Measurements from ENCODE around the gene ATCAY. TPM values are rescaled to one million over a fixed set of nuclear protein-coding genes. Genes with fewer than 3 reads are reported as not detected.

ATCAY gene
- total RNA-seq, 1 experiment from 2014 or later, result not detected

DNA sequence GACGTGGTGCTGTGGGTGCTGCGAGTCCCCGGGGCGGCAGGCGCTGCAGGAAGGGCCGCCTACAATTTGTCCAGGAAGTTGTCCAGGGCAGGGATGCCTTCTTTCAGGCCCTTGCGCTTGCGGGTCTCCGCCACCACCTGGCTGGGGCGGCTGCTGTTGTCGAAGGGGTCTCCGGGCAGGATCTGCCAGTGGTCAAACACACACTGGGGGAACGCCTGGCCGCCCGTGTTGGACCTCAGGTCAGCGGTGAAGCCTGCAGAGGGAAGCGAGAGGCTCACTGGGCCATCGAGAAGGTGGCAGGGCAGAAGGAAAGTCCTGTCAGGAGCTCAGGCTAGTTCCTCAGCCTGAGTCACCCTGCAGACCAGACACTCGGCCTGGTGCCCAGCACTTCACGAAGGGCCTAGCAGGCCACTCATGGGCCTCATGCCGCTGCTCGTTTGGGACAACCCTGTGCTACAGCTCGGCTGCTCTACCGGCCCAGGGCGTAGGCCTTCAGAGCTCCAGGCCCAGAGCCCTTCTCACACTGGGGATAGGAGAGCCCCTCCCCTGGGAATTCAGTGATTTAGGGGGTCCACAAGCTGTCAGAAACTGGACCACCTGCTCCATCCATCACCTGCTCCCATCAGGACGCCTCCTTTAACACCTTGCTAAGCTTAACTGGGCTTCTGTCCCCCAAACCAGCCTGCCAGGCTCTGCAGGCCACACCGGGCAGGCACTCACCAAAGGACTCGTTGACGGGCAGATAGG is 96.2 kb downstream of the ATCAY start:
- Histone ChIP-seq H3K79me2 (ENCODE audit: low read length) (peaks cover 34% of the 10 kb centered on the region), H3K36me3 (ENCODE audit: low read depth, low read length) (peaks cover 58% of the 10 kb centered on the region), H4K20me1 (ENCODE audit: low read length) (peaks cover 59% of the 10 kb centered on the region)

More for the DNA sequence above, 96.2 kb downstream of the ATCAY start:
- Histone ChIP-seq H3K9me2 (replicated peaks; ENCODE audit: low read length) (no peaks in the 10 kb centered on the region), H3K4me3 (ENCODE audit: low read length) (no peak overlapping the region), H3K4me1 (ENCODE audit: insufficient read depth, low read length) (no peaks in the 10 kb centered on the region), H3K27me3 (ENCODE audit: low read length) (no peaks in the 10 kb centered on the region), H3K27ac (ENCODE audit: low read length) (no peak overlapping the region), H2AFZ (ENCODE audit: low read length) (no peak overlapping the region), H3K9me3 (ENCODE audit: low read length) (no peaks in the 10 kb centered on the region), H3K4me2 (ENCODE audit: low read length) (no peak overlapping the region), H3K9ac (ENCODE audit: low read length) (no peak overlapping the region), H3F3A (ENCODE audit: low read length, unreplicated experiment) (peaks cover 3% of the 10 kb centered on the region)
- TSS peak; percentile 31 for BruUV-seq (replicated peaks)
- intact Hi-C loops (cut with micrococcal nuclease), result no loop called here
- ATAC-seq (no peak), DNase-seq (no peak)
- ChIA-PET CTCF (no interaction called here), POLR2A (ENCODE audit: unreplicated experiment) (no interaction called here)
- no peak for TF ChIP-seq EZH2phosphoT487 (IDR thresholded peaks at IDR 0.05; ENCODE audit: borderline replicate concordance, low read length)

Small RNA genes lying within 50 kb of the gene (microRNA-seq; reads per million reads assigned to microRNA genes)
- gene MIR637 (ENCODE audit: unreplicated experiment), result not detected

Other genes with a start within 250 kb of the ATCAY start
- gene PIP5K1C, start 180.2 kb upstream of the ATCAY start, total RNA-seq (2014; rRNA removed), result 16.1 and 21.2 TPM in 2 replicates
- 11.7 and 14.3 TPM in 2 replicates for gene TJP3, start 172.3 kb upstream of the ATCAY start, total RNA-seq (2014; rRNA removed)
- gene APBA3, start 119.0 kb upstream of the ATCAY start, total RNA-seq (2014; rRNA removed), result 21.4 and 23.9 TPM in 2 replicates
- 73.9 and 80.8 TPM in 2 replicates for gene MRPL54, start 118.0 kb upstream of the ATCAY start, total RNA-seq (2014; rRNA removed)
- not detected in 2 replicates for gene RAX2, start 108.5 kb upstream of the ATCAY start, total RNA-seq (2014; rRNA removed)
- gene MATK, start 94.3 kb upstream of the ATCAY start, total RNA-seq (2014; rRNA removed), result not detected in 2 replicates
- gene ZFR2, start 11.6 kb upstream of the ATCAY start, total RNA-seq (2014; rRNA removed), result not detected in 2 replicates
- not detected in 2 replicates for gene NMRK2, start 52.4 kb downstream of the ATCAY start, total RNA-seq (2014; rRNA removed)
- gene DAPK3, start 90.4 kb downstream of the ATCAY start, total RNA-seq (2014; rRNA removed), result 94.2 and 155 TPM in 2 replicates
- gene EEF2, start 104.8 kb downstream of the ATCAY start, total RNA-seq (2014; rRNA removed), result 1,124 and 1,170 TPM in 2 replicates
- gene PIAS4, start 127.1 kb downstream of the ATCAY start, total RNA-seq (2014; rRNA removed), result 21.0 and 26.5 TPM in 2 replicates
- gene ZBTB7A, start 186.2 kb downstream of the ATCAY start, total RNA-seq (2014; rRNA removed), result 16.7 and 40.2 TPM in 2 replicates
- gene MAP2K2, start 243.4 kb downstream of the ATCAY start, total RNA-seq (2014; rRNA removed), result 229 and 360 TPM in 2 replicates